Activated CD8-positive, alpha-beta memory T cell treated with anti-CD3 and anti-CD28 coated beads, Interleukin-2, amount 50 U/mL, for 24 hours (primary cell): ENCODE measurements around the gene ZNF385A.
"Not testable (repeated sequence)": the region's sequence is repeated elsewhere in the genome, so short reads cannot be mapped to it uniquely, and the experiment has no call there.

ENCODE experiments used
- DNase-seq: peaks from one replicate; pipeline ENCODE4 v3.0.0-alpha.2; 2020; ENCODE audit errors: extremely low read depth

The ZNF385A gene

DNA sequence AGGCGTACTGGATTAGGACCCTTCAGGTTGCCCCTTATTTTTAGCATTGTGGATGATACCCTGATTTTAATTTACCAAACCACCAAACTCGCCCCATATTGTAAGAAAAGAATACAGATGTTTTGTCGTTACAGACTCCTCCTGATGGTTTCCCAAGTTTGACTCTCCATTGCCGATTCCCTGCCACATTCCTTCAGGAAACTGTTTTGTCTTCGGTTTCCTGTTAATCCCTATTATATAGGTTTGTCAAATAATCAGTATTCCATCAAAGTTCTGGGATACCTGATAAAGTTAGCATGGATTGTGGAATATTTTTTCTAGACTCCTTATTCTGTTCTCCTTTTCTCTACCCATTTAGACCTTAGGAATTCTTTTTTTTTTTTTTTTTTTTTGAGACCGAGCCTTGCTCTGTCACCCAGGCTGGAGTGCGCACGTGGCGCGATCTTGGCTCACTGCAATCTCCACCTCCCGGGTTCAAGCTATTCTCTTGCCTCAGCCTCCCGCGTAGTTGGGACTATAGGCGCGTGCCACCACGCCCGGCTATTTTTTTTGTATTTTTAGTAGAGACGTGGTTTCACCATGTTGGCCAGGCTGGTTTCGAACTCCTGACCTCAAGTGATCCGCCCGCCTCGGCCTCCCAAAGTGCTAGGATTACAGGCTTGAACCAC, 59.0 kb downstream of the ZNF385A start:
- DNase-seq: not testable (repeated sequence)

DNA sequence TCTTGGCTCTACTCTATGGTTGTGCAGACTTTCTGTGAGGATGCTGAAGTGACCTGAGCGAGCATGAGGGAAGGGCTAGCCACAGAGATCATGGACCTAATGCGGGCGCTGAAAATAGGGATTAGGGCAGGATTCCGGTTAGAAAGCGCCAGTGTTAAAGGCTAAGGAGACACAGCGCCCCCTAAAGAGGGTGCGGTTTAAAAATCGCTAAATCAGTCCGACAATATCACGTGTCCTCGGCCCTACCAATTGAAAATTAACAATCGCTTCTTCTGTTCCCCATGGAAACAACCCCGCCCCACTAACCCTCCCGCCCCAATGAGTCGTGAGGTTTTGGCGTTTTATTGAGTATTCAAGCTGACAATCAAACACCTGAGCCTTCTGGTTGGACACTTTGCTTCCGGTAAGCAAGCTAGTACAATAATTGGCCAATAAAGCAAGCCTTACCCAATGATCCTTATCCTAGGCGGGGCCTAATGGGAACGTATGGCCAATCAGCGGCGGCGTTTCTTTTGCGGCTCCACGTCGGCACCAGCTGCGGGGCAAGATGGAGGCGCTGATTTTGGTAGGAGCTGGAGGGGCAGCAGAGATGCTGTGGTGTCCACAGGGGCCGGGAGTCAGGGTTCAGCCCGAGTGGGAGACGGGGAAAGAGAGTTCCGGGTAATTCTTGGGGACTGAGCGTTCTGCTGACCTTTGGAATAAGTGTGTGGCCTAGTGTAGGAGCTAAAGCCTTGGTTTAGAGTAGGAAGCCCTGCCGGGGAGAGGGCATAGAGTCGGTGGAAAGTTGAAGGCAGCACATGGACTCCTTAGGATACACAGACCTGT, 59.7 kb downstream of the ZNF385A start, which contains the start of gene COPZ1:
TSS of gene COPZ1 (plus strand) at position 515 of the 825 bp plus-strand sequence. CDS start at position 548, 33 bp downstream.
- peak; percentile 92 for DNase-seq

DNA sequence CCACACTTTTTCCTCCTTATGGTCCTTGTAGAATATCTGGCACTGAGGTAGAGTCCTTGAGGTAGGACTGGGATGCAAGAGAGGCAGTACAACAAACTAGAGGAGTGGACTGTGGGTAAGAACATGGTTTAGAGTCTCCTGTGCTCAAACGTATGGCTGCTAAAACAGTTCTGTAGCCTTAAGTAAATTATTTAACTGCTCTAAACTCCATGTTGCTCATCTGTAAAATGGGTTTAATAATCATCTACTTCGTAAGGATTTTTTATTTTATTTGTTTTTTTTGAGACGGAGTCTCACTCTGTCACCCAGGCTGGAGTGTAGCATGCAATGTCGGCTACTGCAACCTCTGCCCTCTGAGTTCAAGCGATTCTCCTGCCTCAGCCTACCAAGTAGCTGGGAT, 63.2 kb downstream of the ZNF385A start:
- DNase-seq: no peak
